ENCODE data around the gene TMEM238. TPM values are rescaled to one million over a fixed set of nuclear protein-coding genes. Genes with fewer than 3 reads are reported as not detected.
"Not testable (repeated sequence)": the region's sequence is repeated elsewhere in the genome, so short reads cannot be mapped to it uniquely, and the experiment has no call there.

TMEM238 gene
- total RNA-seq, 3 donors from 2014 or later: 31.4 to 84.2 (median 68.0) TPM

- peaks cover 12% of the 10 kb centered on the region for H3K4me1 ChIP-seq (ENCODE audit: low read depth)
- H3K4me3 ChIP-seq: no peak overlapping the region
- DNase-seq: no peak
- H3K36me3 ChIP-seq (ENCODE audit: low read depth): peaks cover 5% of the 10 kb centered on the region
- ATAC-seq: no peak
- intact Hi-C loops (cut with DNase I, micrococcal nuclease): no loop called here
- H3K9me3 ChIP-seq: no peaks in the 10 kb centered on the region
- TF ChIP-seq CTCF (IDR thresholded peaks at IDR 0.05): no peak
These were observed 22.2 kb upstream of the TMEM238 start for GRCh38 chr19:55406091-55406825.

GRCh38 chr19:55405638-55406037 is 21.5 kb upstream of the TMEM238 start:
- no peak for DNase-seq
- no peak for TF ChIP-seq CTCF (IDR thresholded peaks at IDR 0.05)
- H3K4me3 ChIP-seq: no peak overlapping the region
- peaks cover 5% of the 10 kb centered on the region for H3K36me3 ChIP-seq (ENCODE audit: low read depth)
- peaks cover 12% of the 10 kb centered on the region for H3K4me1 ChIP-seq (ENCODE audit: low read depth)
- H3K9me3 ChIP-seq: no peaks in the 10 kb centered on the region
- intact Hi-C loops (cut with DNase I, micrococcal nuclease): no loop called here
- no peak for ATAC-seq

GRCh38 chr19:55402509-55402908 is 18.4 kb upstream of the TMEM238 start:
- peaks cover 10% of the 10 kb centered on the region for H3K4me1 ChIP-seq (ENCODE audit: low read depth)
- DNase-seq: no peak
- ATAC-seq: no peak
- no peaks in the 10 kb centered on the region for H3K9me3 ChIP-seq
- H3K36me3 ChIP-seq (ENCODE audit: low read depth): no peaks in the 10 kb centered on the region
- intact Hi-C loops (cut with DNase I, micrococcal nuclease): no loop called here
- H3K4me3 ChIP-seq: no peak overlapping the region
- TF ChIP-seq CTCF (IDR thresholded peaks at IDR 0.05): no peak

- H3K4me3 ChIP-seq; H3K36me3 ChIP-seq (ENCODE audit: low read depth); DNase-seq; intact Hi-C loops (cut with DNase I, micrococcal nuclease); H3K9me3 ChIP-seq; H3K4me1 ChIP-seq (ENCODE audit: low read depth); ATAC-seq: not testable (repeated sequence)
These were observed 17.3 kb upstream of the TMEM238 start for GRCh38 chr19:55401390-55401789.

- ATAC-seq: no peak
- DNase-seq: no peak
- H3K9me3 ChIP-seq: no peaks in the 10 kb centered on the region
- intact Hi-C loops (cut with DNase I, micrococcal nuclease): no loop called here
- H3K36me3 ChIP-seq (ENCODE audit: low read depth): no peaks in the 10 kb centered on the region
- H3K4me3 ChIP-seq: no peak overlapping the region
- TF ChIP-seq CTCF (IDR thresholded peaks at IDR 0.05): no peak
- no peaks in the 10 kb centered on the region for H3K4me1 ChIP-seq (ENCODE audit: low read depth)
These were observed 16.4 kb upstream of the TMEM238 start for GRCh38 chr19:55400281-55401087.
